Upper lobe of left lung (tissue), 6 donors: Measurements from ENCODE around the gene ASCL2. TPM values are rescaled to one million over a fixed set of nuclear protein-coding genes. Genes with fewer than 3 reads are reported as not detected.

ENCODE experiments used
- ATAC-seq, 2 donors: fragments of 200-7000 bp; cut with Tn5 transposase; one replicate each; pipeline ENCODE4 v1.9.1; 2022; ENCODE audit warnings: mild to moderate bottlenecking in 2 of 2, moderate library complexity in 2 of 2; ENCODE audit not compliant: low FRiP score in 2 of 2
- DNase-seq, 2 donors: peaks; one replicate each; pipeline ENCODE4 v3.0.0-alpha.2; 2019 to 2020
- H3K27ac ChIP-seq, 4 donors: fragments of 200-600 bp; sonication (generic); one replicate each; pipeline ENCODE4 v1.5.1; 2016 to 2019
- H3K27me3 ChIP-seq, 4 donors: fragments of 200-600 bp; sonication (generic); one replicate each; pipeline ENCODE4 v1.5.1; 2017 to 2019
- H3K36me3 ChIP-seq, 4 donors: fragments of 200-600 bp; sonication (generic); one replicate each; pipeline ENCODE4 v1.5.1; 2016 to 2019
- H3K4me1 ChIP-seq, 4 donors: fragments of 200-600 bp; sonication (generic); one replicate each; pipeline ENCODE4 v1.5.1; 2018 to 2019
- H3K4me3 ChIP-seq, 4 donors: fragments of 200-600 bp; sonication (generic); one replicate each; pipeline ENCODE4 v1.5.1; 2017 to 2019; ENCODE audit warnings: mild to moderate bottlenecking in 2 of 4, moderate library complexity in 1 of 4
- H3K9me3 ChIP-seq, 4 donors: fragments of 200-600 bp; sonication (generic); one replicate each; pipeline ENCODE4 v1.5.1; 2018 to 2019
- EP300 ChIP-seq, 4 donors: sonication (generic); formaldehyde crosslinking; IDR thresholded peaks; one replicate each; pipeline ENCODE4 v1.5.1; 2017; ENCODE audit warnings: antibody characterized with exemption in 4 of 4, control low read depth in 2 of 4
- POLR2A ChIP-seq, 4 donors: fragments of 450-650 bp; IDR thresholded peaks; one replicate each; pipeline ENCODE4 v1.5.1; 2016 to 2017; ENCODE audit warnings: antibody characterized with exemption in 4 of 4, mild to moderate bottlenecking in 2 of 4
- POLR2AphosphoS5 ChIP-seq, 2 donors: sonication (generic); formaldehyde crosslinking; IDR thresholded peaks; one replicate each; pipeline ENCODE4 v1.5.1; 2017; ENCODE audit warnings: antibody characterized with exemption in 2 of 2
- WGBS, 2 donors: methylation state at CpG; one replicate each; pipeline ENCODE4 v1.1.5; 2017 to 2018; 5-methylcytosine and 5-hydroxymethylcytosine counted together
- total RNA-seq, 6 donors: library from RNA; depleted of rRNA in 4 of 6; stranded (reverse); fragments of >200 nt in 4 of 6; gene quantifications; one replicate each; pipeline versions ENCODE4 v1.1.0 to v1.2.1, GENCODE V29; 2016 to 2021
- TF ChIP-seq, protein P1 (sequence below), 6 experiments: fragments of 450-650 bp in 4 of 6; fragments of 200-600 bp in 2 of 6; sonication (generic) in 2 of 6; IDR thresholded peaks; one replicate each; pipeline ENCODE4 v1.5.1; 2016 to 2019; ENCODE audit warnings: antibody characterized with exemption in 6 of 6
- donor health status: DM: no; HTN: no; CAD: no; lungs with moderate emphysema.
- donor health status: DM: no; HTN: yes; CAD: no; lungs with severe emphysema.

The ASCL2 gene
- total RNA-seq, 6 donors from 2014 or later, result 1.4 to 3.4 (median 1.9) TPM; not detected in 2

DNA sequence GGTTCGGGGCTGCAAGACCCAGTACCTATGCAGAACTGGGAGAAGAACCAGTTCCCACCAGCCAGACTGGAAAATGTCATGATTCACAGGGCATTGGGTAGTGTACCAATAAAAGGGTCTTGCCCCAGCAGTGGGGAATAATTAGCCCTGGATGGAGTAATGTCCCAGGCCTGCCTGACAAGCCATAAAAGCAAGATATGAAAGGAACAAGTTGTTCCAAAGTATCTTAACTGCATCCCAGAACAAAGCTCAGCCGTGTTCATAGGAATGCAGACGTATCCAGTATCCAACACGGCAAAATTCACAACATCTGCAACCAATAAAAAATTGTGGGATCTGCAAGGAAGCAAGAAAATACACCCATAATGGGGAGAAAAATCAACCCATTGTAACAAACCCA is 47.9 kb downstream of the ASCL2 start:
- no peaks in the 10 kb centered on the region for H3K27me3 ChIP-seq
- H3K4me3 ChIP-seq, result no peak overlapping the region
- no peak overlapping the region for H3K27ac ChIP-seq
- no peak for DNase-seq
- no peaks in the 10 kb centered on the region for H3K4me1 ChIP-seq
- H3K36me3 ChIP-seq, result no peaks in the 10 kb centered on the region
- H3K9me3 ChIP-seq, result peaks cover 0 to 4% (median 0%) of the 10 kb centered on the region in 4 donors
- TF ChIP-seq EP300 (IDR thresholded peaks at IDR 0.05) (no peak), POLR2AphosphoS5 (IDR thresholded peaks at IDR 0.05) (no peak), POLR2A (IDR thresholded peaks at IDR 0.05) (no peak)
- TF ChIP-seq, protein P1, sequence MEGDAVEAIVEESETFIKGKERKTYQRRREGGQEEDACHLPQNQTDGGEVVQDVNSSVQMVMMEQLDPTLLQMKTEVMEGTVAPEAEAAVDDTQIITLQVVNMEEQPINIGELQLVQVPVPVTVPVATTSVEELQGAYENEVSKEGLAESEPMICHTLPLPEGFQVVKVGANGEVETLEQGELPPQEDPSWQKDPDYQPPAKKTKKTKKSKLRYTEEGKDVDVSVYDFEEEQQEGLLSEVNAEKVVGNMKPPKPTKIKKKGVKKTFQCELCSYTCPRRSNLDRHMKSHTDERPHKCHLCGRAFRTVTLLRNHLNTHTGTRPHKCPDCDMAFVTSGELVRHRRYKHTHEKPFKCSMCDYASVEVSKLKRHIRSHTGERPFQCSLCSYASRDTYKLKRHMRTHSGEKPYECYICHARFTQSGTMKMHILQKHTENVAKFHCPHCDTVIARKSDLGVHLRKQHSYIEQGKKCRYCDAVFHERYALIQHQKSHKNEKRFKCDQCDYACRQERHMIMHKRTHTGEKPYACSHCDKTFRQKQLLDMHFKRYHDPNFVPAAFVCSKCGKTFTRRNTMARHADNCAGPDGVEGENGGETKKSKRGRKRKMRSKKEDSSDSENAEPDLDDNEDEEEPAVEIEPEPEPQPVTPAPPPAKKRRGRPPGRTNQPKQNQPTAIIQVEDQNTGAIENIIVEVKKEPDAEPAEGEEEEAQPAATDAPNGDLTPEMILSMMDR (IDR thresholded peaks at IDR 0.05), result no peak
- WGBS, 2 donors, result 89 to 95% methylated on average over 4 of the region's 4 CpGs
- ATAC-seq, result no peak

DNA sequence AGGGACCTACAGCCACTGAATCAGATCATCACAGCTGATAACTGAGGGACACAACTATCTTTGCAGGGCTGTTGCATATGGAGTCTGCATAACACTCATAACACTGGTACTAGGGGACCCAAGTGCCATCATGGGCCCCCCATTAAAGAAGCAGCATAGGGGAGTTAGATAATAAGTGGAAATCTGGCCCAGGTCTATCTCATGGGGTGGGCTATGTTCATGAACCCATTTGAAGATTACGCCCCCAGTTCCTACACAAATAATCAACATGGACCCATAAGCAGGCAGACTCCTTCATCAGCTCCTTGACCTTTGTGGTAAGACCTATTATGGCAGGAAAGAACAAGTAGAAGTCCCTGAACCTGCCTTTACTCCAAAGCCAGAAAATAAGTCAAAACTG is 48.8 kb downstream of the ASCL2 start:
- Histone ChIP-seq H3K9me3 (peaks cover 0 to 4% (median 0%) of the 10 kb centered on the region in 4 donors), H3K4me3 (no peak overlapping the region), H3K27me3 (no peaks in the 10 kb centered on the region), H3K27ac (no peak overlapping the region), H3K36me3 (no peaks in the 10 kb centered on the region), H3K4me1 (no peaks in the 10 kb centered on the region)
- TF ChIP-seq POLR2AphosphoS5 (IDR thresholded peaks at IDR 0.05) (no peak), EP300 (IDR thresholded peaks at IDR 0.05) (no peak), POLR2A (IDR thresholded peaks at IDR 0.05) (no peak)
- TF ChIP-seq, protein P1 (IDR thresholded peaks at IDR 0.05), result no peak
- WGBS, 2 donors, result 100% methylated on average over 1 of the region's 1 CpG
- DNase-seq (no peak), ATAC-seq (no peak)

DNA sequence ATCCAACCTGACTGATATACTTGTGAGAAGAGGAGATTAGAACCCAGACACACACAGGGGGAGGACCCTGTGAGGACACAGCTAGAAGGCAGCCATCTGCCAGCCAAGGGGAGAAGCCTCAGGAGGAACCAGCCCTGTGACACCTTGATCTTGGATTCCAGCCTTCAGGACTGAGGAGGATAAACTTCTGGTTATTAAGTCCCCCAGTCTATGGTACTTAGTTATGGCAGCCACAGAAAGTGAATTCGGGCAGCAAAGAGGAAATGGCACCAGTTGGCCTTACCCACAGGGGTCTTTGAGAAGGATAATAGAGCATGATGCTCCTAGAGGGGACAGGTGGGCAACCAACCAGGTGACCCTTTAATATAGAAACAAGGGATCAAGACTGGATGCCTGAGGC is 49.4 kb downstream of the ASCL2 start:
- Histone ChIP-seq H3K4me3 (no peak overlapping the region), H3K4me1 (no peaks in the 10 kb centered on the region), H3K36me3 (no peaks in the 10 kb centered on the region), H3K27me3 (no peaks in the 10 kb centered on the region), H3K27ac (no peak overlapping the region), H3K9me3 (peaks cover 0 to 4% (median 0%) of the 10 kb centered on the region in 4 donors)
- no peak for ATAC-seq
- no peak for DNase-seq
- no peak for TF ChIP-seq POLR2A (IDR thresholded peaks at IDR 0.05)
- no peak for TF ChIP-seq POLR2AphosphoS5 (IDR thresholded peaks at IDR 0.05)
- TF ChIP-seq, protein P1 (IDR thresholded peaks at IDR 0.05), result no peak
- no peak for TF ChIP-seq EP300 (IDR thresholded peaks at IDR 0.05)
- 56 to 83% methylated on average over 1 of the region's 1 CpG for WGBS, 2 donors

DNA sequence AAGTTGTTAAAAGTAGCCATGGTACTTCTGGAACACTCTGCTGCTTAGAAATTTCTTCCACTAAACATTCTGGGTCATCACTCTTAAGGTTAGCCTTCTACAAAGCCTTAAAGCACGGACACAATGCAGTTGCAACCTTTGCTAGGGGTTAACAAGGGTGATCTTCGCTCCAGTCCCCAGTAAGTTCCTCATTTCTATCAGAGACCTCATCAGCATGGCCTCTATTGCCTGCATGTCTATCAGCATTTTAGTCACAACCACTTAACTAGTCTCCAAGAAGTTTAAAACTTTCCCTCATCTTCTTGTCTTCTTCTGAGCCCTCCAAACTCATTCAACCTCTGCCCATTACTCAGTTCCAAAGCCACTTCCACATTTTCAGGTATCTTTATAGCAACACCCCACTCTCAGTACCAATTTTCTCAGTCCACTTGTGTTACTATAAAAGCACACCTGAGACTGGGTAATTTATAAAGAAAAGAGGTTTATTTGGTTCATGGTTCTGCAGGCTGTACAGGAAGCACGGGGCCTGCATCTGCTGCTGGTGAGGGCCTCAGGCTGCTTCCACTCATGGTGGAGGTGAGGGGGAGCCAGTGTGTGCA is 50.1 kb downstream of the ASCL2 start:
- peaks cover 0 to 4% (median 0%) of the 10 kb centered on the region in 4 donors for H3K9me3 ChIP-seq
- H3K4me3 ChIP-seq, result no peak overlapping the region
- no peaks in the 10 kb centered on the region for H3K36me3 ChIP-seq
- TF ChIP-seq POLR2AphosphoS5 (IDR thresholded peaks at IDR 0.05) (no peak), EP300 (IDR thresholded peaks at IDR 0.05) (no peak), POLR2A (IDR thresholded peaks at IDR 0.05) (no peak)
- TF ChIP-seq, protein P1 (IDR thresholded peaks at IDR 0.05), result no peak
- no peaks in the 10 kb centered on the region for H3K4me1 ChIP-seq
- 63 to 82% methylated on average over 3 of the region's 3 CpGs for WGBS, 2 donors
- no peaks in the 10 kb centered on the region for H3K27me3 ChIP-seq
- ATAC-seq, result no peak
- H3K27ac ChIP-seq, result no peak overlapping the region
- DNase-seq, result no peak
